ENCODE data around the gene SYK. TPM values are rescaled to one million over a fixed set of nuclear protein-coding genes. Genes with fewer than 3 reads are reported as not detected.
"Not testable (repeated sequence)": the region's sequence is repeated elsewhere in the genome, so short reads cannot be mapped to it uniquely, and the experiment has no call there.

SYK gene
- total RNA-seq (2022): 5.9 and 6.7 TPM in 2 replicates
- Bru-seq, nascent RNA: percentile 45 among the genes with signal in this experiment
- percentile 42 among the genes with signal in this experiment for BruChase-seq, experiment 1, labeled RNA remaining after a 6-hour chase
- percentile 42 among the genes with signal in this experiment for BruChase-seq, experiment 2, labeled RNA remaining after a 2-hour chase
- long read RNA-seq, full-length matches to known transcripts: 4 of 6 reads
- long read RNA-seq, partial matches to known transcripts: 1 of 6 reads
- long read RNA-seq, other reads (novel, unspliced or antisense): 1 of 6 reads

- H3K27ac Mint-ChIP-seq (ENCODE audit: low read depth, unreplicated experiment): no peak within 1 kb of the TSS
- BruUV-seq (replicated peaks): no TSS peak
- peak within 1 kb of the TSS; percentile 77 for H3K4me3 Mint-ChIP-seq (ENCODE audit: unreplicated experiment)
- no peaks in the 10 kb centered on the region for H3K36me3 Mint-ChIP-seq (ENCODE audit: insufficient read depth, unreplicated experiment)
- no peaks in the 10 kb centered on the region for H3K4me1 Mint-ChIP-seq (ENCODE audit: insufficient read depth, unreplicated experiment)
- H3K9me3 Mint-ChIP-seq (ENCODE audit: unreplicated experiment): no peaks in the 10 kb centered on the region
- intact Hi-C loops (cut with micrococcal nuclease): no loop called here
- H3K27me3 Mint-ChIP-seq (ENCODE audit: insufficient read depth, unreplicated experiment): peaks cover 33% of the 10 kb centered on the region
- ChIA-PET CTCF (interaction anchor here (1.1 kb wide), 1 partner anchor 828 kb away, joined by 3 read pairs; no protein-coding TSS in a partner anchor), POLR2A (no interaction called here)
- DNase-seq (ENCODE audit: unreplicated experiment): peak; percentile 21
- TF ChIP-seq CTCF (IDR thresholded peaks at IDR 0.05; ENCODE audit: unreplicated experiment): no peak
Measured at GRCh38 chr9:90801241-90801972, at the start of gene SYK. Gene SYK, plus strand, starts transcription at chr9:90801819. Its CDS starts 42,080 bp downstream, at chr9:90843899.

- not testable (repeated sequence) for H3K36me3 Mint-ChIP-seq (ENCODE audit: insufficient read depth, unreplicated experiment); H3K27ac Mint-ChIP-seq (ENCODE audit: low read depth, unreplicated experiment); H3K4me3 Mint-ChIP-seq (ENCODE audit: unreplicated experiment); H3K9me3 Mint-ChIP-seq (ENCODE audit: unreplicated experiment); H3K4me1 Mint-ChIP-seq (ENCODE audit: insufficient read depth, unreplicated experiment); BruUV-seq (replicated peaks); H3K27me3 Mint-ChIP-seq (ENCODE audit: insufficient read depth, unreplicated experiment)
- TF ChIP-seq CTCF (IDR thresholded peaks at IDR 0.05; ENCODE audit: unreplicated experiment): peak; percentile 60
- intact Hi-C loops (cut with micrococcal nuclease): loop anchor here (1.0 to 10.0 kb wide), 3 partner anchors 116 to 611 kb away; no protein-coding TSS in a partner anchor
- ChIA-PET CTCF (interaction anchor here (0.6 to 1.7 kb wide), 15 partner anchors 9 to 1183 kb away, joined by 3 to 11 read pairs (median 4); no protein-coding TSS in a partner anchor), POLR2A (interaction anchor here (0.8 kb wide), 1 partner anchor 615 kb away, joined by 3 read pairs; no protein-coding TSS in a partner anchor)
- DNase-seq (ENCODE audit: unreplicated experiment): peak; percentile 68
Measured at GRCh38 chr9:90755514-90756371, 45.9 kb upstream of the SYK start.

GRCh38 chr9:90760577-90760976 lies 41.0 kb upstream of the SYK start:
- H3K9me3 Mint-ChIP-seq (ENCODE audit: unreplicated experiment); intact Hi-C loops (cut with micrococcal nuclease); H3K4me1 Mint-ChIP-seq (ENCODE audit: insufficient read depth, unreplicated experiment); POLR2A ChIA-PET; H3K27me3 Mint-ChIP-seq (ENCODE audit: insufficient read depth, unreplicated experiment); BruUV-seq (replicated peaks); H3K4me3 Mint-ChIP-seq (ENCODE audit: unreplicated experiment); H3K27ac Mint-ChIP-seq (ENCODE audit: low read depth, unreplicated experiment); H3K36me3 Mint-ChIP-seq (ENCODE audit: insufficient read depth, unreplicated experiment); CTCF ChIA-PET; DNase-seq (ENCODE audit: unreplicated experiment): not testable (repeated sequence)

- no peak for DNase-seq (ENCODE audit: unreplicated experiment)
- Mint-ChIP-seq H3K27me3 (ENCODE audit: insufficient read depth, unreplicated experiment) (peaks cover 3% of the 10 kb centered on the region), H3K27ac (ENCODE audit: low read depth, unreplicated experiment) (no peak overlapping the region), H3K36me3 (ENCODE audit: insufficient read depth, unreplicated experiment) (no peaks in the 10 kb centered on the region), H3K4me3 (ENCODE audit: unreplicated experiment) (no peak overlapping the region), H3K4me1 (ENCODE audit: insufficient read depth, unreplicated experiment) (no peaks in the 10 kb centered on the region), H3K9me3 (ENCODE audit: unreplicated experiment) (peaks cover 13% of the 10 kb centered on the region)
- no TSS peak for BruUV-seq (replicated peaks)
- no peak for TF ChIP-seq CTCF (IDR thresholded peaks at IDR 0.05; ENCODE audit: unreplicated experiment)
- intact Hi-C loops (cut with micrococcal nuclease): no loop called here
- POLR2A ChIA-PET: interaction anchor here (0.5 kb wide), 1 partner anchor 385 kb away, joined by 3 read pairs; no protein-coding TSS in a partner anchor
- CTCF ChIA-PET: interaction anchor here (0.9 to 1.3 kb wide), 2 partner anchors 10 to 623 kb away, joined by 4 to 7 read pairs; no protein-coding TSS in a partner anchor
Measured at GRCh38 chr9:90766731-90767130, 34.9 kb upstream of the SYK start.

Measured in MCF 10A (cell line).